Measurements from ENCODE around the gene PCNX3. TPM values are rescaled to one million over a fixed set of nuclear protein-coding genes. Genes with fewer than 3 reads are reported as not detected.

Gene PCNX3
- total and polyA plus RNA-seq, 2 of the 13 experiments (the other 11 are each of a cell fraction or from before 2014, with no cell fraction given), result 16.2 to 23.0 TPM

DNA sequence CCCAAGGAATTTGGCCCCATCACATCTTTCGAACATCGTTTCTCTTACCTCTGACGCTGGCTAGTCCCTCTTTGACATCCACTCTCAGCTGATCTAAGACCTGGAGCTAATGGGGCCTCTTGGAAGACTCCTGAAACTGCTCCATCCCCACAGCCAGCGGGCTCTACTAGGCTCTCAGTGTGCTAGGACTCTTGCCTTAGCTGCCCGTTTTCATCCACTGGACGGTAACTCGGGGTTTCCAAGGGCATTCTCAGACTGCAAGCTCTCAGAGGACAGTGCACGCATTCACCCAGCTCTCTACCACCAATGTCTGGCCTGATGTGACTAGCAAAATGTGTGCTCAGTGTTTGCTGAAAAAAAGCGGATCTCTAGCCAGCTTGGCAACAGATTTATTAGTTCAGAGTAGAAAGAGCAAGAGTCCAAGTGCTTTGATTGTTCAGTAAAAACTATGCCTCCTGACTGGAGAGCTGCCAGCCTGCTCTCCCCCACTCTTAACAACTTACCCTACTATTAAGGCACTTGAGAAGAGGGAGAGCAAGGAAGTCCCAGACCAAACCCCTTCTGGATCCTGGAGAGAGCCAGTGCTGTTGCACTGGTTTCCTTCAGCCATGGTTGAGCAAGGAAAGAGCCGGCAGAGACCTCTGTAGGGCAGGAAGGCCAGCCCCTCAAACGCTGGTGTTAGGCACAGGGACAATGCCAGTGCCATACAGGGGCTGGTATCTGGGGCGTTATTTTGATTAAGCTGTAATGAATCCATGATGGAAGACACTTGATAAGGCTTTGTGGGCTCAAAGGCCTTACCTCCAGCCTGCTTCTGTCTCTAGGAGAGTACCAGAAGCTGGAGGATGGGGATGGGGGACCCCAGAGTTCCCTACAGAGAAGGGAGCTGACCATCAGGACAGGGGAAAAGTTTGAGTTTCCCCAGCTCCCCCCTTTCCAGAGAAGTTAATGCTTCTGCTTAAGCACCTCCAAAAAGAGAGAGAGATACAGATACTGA is 38.0 kb downstream of the PCNX3 start (continued):
- TF ChIP-seq, protein P1, sequence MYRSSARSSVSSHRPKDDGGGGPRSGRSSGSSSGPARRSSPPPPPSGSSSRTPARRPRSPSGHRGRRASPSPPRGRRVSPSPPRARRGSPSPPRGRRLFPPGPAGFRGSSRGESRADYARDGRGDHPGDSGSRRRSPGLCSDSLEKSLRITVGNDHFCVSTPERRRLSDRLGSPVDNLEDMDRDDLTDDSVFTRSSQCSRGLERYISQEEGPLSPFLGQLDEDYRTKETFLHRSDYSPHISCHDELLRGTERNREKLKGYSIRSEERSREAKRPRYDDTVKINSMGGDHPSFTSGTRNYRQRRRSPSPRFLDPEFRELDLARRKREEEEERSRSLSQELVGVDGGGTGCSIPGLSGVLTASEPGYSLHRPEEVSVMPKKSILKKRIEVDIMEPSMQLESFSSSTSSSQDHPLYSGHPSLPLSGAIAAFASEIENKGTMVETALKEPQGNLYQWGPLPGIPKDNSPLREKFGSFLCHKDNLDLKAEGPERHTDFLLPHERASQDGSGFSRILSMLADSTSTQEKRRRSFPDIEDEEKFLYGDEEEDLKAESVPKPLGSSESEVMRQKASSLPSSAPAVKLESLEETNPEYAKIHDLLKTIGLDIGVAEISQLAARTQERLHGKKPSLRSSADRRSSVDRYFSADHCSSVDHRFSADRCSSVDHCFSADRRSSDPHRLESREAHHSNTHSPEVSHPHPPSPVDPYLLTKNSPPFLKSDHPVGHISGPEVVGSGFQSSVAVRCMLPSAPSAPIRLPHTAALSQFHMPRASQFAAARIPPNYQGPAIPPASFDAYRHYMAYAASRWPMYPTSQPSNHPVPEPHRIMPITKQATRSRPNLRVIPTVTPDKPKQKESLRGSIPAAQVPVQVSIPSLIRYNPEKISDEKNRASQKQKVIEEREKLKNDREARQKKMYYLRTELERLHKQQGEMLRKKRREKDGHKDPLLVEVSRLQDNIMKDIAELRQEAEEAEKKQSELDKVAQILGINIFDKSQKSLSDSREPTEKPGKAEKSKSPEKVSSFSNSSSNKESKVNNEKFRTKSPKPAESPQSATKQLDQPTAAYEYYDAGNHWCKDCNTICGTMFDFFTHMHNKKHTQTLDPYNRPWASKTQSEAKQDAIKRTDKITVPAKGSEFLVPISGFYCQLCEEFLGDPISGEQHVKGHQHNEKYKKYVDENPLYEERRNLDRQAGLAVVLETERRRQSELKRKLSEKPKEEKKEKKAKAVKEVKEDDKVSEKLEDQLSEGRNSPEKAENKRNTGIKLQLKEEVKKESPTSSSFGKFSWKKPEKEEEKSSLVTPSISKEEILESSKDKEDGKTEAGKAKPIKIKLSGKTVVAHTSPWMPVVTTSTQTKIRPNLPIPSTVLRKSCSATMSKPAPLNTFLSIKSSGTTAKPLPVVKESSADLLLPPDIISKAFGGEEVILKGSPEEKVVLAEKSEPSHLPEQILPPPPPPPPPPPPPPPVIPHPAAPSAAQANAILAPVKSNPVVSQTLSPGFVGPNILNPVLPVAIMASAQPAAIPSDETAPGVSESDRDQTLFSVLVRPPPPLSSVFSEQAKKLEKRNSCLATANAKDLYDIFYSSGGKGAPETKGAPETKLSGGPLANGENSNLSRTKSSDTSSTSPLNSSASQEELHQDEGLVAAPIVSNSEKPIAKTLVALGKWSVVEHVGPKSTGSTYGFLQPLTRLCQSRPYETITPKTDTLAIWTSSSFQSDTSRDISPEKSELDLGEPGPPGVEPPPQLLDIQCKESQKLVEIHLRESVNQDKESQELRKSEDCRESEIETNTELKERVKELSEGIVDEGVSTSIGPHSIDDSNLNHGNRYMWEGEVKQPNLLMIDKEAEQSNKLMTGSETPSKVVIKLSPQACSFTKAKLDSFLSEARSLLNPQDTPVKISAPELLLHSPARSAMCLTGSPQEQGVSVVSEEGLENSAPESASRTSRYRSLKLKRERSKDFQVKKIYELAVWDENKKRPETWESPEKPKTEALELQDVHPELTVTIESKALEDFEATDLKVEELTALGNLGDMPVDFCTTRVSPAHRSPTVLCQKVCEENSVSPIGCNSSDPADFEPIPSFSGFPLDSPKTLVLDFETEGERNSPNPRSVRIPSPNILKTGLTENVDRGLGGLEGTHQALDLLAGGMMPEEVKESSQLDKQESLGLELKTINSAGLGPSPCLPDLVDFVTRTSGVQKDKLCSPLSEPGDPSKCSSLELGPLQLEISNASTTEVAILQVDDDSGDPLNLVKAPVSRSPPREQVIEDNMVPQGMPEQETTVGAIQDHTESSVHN (CRISPR knock-in tag; IDR thresholded peaks at IDR 0.05), result no peak
- TF ChIP-seq, protein P2, sequence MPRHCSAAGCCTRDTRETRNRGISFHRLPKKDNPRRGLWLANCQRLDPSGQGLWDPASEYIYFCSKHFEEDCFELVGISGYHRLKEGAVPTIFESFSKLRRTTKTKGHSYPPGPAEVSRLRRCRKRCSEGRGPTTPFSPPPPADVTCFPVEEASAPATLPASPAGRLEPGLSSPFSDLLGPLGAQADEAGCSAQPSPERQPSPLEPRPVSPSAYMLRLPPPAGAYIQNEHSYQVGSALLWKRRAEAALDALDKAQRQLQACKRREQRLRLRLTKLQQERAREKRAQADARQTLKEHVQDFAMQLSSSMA (CRISPR knock-in tag; IDR thresholded peaks at IDR 0.05), result no peak
- TF ChIP-seq SMAD1 (CRISPR knock-in tag; IDR thresholded peaks at IDR 0.05; ENCODE audit: borderline replicate concordance, low read depth), result no peak
- no peak for TF ChIP-seq EED (CRISPR knock-in tag; IDR thresholded peaks at IDR 0.05)
- TF ChIP-seq, protein P3, sequence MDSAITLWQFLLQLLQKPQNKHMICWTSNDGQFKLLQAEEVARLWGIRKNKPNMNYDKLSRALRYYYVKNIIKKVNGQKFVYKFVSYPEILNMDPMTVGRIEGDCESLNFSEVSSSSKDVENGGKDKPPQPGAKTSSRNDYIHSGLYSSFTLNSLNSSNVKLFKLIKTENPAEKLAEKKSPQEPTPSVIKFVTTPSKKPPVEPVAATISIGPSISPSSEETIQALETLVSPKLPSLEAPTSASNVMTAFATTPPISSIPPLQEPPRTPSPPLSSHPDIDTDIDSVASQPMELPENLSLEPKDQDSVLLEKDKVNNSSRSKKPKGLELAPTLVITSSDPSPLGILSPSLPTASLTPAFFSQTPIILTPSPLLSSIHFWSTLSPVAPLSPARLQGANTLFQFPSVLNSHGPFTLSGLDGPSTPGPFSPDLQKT (CRISPR knock-in tag; IDR thresholded peaks at IDR 0.05; ENCODE audit: borderline replicate concordance), result no peak
- TF ChIP-seq, protein P4, sequence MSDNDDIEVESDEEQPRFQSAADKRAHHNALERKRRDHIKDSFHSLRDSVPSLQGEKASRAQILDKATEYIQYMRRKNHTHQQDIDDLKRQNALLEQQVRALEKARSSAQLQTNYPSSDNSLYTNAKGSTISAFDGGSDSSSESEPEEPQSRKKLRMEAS (IDR thresholded peaks at IDR 0.05), result peak; percentile 45; the same call in 1 of the 2 replicates
- peak; percentile 26; the same call in 1 of the 2 replicates for TF ChIP-seq ZSCAN29 (CRISPR knock-in tag; conservative IDR thresholded peaks at IDR 0.05)
- no peak; the same call in 1 of the 2 replicates for TF ChIP-seq KLF12 (CRISPR knock-in tag; IDR thresholded peaks at IDR 0.05; ENCODE audit: borderline replicate concordance)
- TF ChIP-seq, protein P5, sequence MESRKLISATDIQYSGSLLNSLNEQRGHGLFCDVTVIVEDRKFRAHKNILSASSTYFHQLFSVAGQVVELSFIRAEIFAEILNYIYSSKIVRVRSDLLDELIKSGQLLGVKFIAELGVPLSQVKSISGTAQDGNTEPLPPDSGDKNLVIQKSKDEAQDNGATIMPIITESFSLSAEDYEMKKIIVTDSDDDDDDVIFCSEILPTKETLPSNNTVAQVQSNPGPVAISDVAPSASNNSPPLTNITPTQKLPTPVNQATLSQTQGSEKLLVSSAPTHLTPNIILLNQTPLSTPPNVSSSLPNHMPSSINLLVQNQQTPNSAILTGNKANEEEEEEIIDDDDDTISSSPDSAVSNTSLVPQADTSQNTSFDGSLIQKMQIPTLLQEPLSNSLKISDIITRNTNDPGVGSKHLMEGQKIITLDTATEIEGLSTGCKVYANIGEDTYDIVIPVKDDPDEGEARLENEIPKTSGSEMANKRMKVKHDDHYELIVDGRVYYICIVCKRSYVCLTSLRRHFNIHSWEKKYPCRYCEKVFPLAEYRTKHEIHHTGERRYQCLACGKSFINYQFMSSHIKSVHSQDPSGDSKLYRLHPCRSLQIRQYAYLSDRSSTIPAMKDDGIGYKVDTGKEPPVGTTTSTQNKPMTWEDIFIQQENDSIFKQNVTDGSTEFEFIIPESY (CRISPR knock-in tag; IDR thresholded peaks at IDR 0.05), result no peak
- TF ChIP-seq ZNF101 (CRISPR knock-in tag; IDR thresholded peaks at IDR 0.05; ENCODE audit: borderline replicate concordance, low read depth), result no peak
- no peak; the same call in 1 of the 2 replicates for TF ChIP-seq ZNF335 (CRISPR knock-in tag; IDR thresholded peaks at IDR 0.05)
- TF ChIP-seq RAD51 (IDR thresholded peaks at IDR 0.05; ENCODE audit: borderline replicate concordance), result no peak
- TF ChIP-seq GTF2F1 (IDR thresholded peaks at IDR 0.05; ENCODE audit: low read length), result no peak
- peak; percentile 83; the same call in 1 of the 2 replicates for TF ChIP-seq ZNF20 (CRISPR knock-in tag; IDR thresholded peaks at IDR 0.05)
